ENCODE results near the gene LMF2.
"Not testable (repeated sequence)": the region's sequence is repeated elsewhere in the genome, so short reads cannot be mapped to it uniquely, and the experiment has no call there.

The LMF2 gene

DNA sequence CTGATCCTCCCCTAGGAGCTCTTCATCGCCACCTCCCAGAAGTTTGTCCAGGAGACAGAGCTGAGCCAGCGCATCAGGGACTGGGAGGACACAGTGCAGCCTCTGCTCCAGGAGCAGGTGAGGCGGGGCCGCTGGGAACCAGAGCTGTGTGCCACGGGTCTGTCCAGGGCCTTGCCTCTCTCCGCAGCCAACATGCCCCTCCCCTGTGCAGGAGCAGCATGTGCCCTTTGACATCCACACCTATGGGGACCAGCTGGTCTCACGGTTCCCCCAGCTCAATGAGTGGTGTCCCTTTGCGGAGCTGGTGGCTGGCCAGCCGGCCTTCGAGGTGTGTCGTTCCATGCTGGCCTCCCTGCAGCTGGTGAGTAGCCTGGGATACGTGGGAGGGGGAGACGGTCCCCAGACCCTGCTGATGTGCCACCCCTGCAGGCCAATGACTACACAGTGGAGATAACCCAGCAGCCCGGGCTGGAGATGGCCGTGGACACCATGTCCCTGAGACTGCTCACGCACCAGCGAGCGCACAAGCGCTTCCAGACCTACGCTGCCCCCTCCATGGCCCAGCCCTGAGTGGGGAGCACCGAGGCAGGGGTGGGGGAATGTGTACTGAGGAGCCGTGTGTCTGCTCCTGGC, 15.4 kb upstream of the LMF2 start:
- no peak for DNase-seq

DNA sequence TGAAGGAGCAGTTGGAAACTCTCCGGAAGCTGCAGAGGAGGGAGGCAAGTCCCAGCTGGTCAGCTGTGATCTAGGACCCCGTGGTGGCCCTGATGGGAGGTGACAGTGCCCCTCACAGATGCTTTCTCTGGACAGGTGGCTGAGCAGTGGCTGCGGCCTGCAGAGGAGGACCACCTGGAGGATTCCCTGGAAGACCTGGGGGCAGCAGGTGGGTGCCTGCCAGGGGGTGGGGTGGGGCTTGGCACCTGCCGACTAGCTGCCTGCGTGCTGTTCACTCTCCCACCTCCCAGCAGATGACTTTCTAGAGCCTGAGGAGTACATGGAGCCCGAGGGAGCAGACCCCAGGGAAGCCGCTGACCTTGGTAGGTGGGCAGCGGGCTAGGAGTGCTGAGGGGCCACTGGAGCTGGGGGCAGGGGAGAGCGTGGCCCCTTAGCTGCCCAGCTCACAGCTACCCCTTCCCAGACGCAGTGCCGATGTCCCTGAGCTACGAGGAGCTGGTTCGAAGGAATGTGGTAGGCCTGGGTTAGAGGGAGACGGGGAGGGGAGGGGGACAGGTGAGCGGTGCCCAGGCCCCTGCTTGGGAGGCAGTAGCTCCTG, 14.8 kb upstream of the LMF2 start:
- no peak for DNase-seq

DNA sequence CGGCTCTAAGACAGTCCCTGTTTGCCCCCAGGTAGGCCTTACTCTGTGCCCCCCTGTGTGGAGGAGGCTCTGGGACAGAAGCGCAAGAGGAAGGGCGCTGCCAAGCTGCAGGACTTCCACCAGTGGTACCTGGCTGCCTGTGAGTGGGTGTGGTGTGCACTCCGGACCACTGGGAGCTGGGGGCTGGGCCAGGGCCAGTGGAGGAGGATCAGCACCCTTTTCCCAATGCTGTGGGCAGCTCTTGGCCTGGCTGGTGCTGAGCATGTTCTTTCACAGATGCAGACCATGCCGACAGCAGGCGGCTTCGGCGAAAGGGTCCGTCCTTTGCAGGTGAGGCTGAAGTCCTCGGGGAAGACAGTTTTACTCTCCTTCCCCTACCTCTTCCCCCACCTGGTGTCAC, 14.2 kb upstream of the LMF2 start:
- DNase-seq, result no peak

DNA sequence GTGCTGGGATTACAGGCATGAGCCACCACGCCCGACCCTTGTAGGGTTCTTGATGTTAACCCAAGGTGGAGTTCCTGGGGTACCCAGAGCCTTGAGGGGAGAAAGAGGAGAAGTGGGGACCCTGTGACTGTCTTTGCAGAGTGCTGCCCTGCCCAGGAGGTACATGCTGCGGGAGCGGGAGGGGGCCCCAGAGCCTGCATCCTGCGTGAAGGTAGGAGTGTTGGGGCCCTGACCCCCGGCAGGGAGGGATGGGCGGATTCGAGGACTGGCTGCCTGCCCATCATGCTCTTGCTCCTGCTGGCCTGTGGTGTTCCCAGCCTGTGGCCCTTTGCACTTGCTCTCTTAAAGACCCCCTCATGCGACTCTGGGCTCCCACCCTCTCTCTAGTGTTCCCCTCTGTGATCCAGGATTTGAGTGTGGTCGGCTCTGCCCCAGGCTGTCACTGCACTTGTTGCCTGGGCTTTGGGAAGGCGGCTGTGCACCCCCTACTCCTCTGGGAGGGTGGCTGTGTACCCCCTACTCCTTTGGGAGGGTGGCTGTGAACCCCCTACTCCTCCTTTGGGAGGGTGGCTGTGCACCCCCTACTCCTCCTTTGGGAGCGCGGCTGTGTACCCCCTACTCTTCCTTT, 13.4 kb upstream of the LMF2 start:
- DNase-seq, result no peak

DNA sequence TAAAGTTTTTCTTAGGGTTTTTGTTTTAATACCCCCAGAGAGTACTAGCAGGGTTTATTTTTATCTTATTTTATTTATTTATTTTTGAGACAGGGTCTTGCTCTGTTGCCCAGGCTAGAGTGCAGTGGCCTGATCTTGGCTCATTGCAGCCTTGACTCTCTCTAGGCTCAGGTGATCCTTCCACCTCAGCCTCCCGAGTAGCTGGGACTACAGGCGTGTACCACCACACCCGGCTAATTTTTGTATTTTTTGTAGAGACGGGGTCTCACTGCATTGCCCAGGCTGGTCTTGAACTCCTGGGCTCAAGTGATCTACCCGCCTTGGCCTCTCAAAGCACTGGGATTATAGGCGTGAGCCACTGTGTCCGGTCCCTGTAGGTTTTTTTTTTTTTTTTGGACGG, 12.7 kb upstream of the LMF2 start:
- DNase-seq, result not testable (repeated sequence)

DNA sequence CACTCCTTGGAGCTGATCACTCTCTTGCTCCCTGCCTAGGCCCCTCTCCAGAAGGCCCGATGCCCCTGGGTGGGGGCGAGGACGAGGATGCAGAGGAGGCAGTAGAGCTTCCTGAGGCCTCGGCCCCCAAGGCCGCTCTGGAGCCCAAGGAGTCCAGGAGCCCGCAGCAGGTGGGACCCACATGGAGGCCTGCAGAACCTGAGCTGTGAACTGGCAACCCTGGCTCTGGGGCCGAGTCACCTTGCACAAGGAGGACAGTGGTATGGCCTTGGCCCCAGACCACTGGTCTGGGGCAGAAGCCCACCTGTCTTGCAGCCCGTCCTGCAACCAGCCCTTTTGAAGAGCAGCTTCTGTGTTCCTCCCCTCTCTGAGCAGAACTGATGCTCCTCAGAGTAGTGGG, 11.6 kb upstream of the LMF2 start:
- DNase-seq, result no peak

DNA sequence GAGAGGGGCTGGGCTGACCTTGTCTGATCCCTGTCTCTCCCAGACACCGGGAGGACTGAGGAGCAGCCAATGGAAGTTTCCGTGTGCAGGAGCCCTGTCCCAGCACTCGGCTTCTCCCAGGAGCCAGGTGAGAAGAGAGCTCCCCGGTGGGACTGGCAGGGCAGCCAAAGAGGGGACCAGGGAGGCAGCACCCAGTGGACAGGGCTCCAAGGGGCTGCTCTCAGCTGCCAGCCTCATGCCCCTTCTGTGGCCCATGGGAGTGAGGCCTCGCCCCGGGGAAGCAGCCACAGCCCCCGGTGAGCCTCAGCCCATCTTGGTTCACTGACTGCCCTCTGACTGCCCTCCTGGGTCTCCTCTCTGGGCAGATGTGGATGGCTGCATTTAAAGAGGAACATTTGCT, 11.1 kb upstream of the LMF2 start:
- DNase-seq, result no peak

DNA sequence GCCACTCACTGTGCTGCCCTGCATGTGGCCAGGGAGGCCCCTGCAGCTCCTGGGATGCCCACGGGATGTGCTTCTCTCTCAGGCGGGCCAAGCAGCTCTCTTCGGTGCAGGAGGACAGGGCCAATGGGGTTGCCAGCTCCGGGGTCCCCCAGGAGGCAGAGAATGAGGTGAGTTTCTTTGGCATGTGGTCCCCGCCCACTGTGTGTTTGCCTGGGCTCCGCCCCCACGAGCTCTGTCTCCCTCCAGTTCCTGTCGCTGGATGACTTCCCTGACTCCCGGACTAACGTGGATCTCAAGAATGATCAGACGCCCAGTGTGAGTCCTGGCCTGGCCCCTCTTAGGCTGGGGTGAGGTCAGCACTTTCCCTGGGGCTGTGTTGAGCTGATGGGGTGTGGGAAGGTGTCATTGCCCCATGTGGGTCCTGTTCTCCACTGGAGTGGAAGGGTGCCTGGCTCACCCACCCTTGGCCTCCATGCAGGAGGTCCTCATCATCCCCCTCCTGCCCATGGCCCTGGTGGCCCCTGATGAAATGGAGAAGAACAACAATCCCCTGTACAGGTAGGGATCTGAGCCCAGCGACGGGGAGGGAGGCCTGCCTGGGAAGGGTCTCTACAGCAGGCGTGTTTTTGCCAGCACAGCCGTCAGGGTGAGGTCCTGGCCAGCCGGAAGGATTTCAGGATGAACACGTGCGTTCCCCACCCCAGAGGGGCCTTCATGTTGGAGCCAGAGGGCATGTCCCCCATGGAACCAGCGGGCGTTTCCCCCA, 10.2 kb upstream of the LMF2 start:
- DNase-seq, result no peak

DNA sequence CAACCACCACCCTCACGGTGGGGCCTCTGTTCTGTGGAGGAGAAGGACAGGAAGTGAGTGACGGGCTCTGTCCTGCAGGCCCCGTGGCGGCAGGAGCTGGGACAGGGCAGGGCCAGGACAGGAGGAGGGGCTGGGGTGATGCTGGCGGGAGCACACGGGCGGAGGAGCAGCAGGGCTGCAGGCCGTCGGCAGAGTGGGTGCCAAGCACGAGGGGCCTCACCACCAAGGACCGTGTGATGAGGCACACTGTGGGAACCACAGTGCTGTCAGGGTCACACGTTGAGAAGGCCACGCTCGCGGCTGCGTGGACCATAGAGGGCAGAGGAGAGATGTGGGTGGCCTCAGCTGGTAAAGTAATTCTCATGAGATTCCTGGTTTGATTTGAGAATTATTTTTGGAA, 9.4 kb upstream of the LMF2 start:
- no peak for DNase-seq

DNA sequence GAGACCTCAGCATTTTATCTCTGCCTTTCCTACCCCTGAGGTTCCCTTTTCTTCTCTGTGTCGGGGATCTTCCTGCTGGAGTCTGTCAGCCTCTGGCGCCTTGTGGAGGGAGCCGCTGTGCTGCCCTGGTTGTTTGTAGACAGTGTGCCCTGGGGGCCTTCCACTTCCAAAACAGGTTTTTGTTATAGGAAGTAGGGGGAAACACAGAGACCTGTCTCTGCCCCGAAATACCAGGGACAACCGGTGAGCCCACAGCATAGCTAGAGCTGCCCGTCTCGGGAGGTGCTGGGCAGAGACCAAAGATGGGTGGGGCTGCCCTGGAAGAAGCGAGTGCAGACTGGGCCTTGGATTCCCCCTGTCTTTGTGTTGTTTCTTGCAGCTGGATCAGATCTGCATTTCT, 8.6 kb upstream of the LMF2 start:
- DNase-seq, result no peak

DNA sequence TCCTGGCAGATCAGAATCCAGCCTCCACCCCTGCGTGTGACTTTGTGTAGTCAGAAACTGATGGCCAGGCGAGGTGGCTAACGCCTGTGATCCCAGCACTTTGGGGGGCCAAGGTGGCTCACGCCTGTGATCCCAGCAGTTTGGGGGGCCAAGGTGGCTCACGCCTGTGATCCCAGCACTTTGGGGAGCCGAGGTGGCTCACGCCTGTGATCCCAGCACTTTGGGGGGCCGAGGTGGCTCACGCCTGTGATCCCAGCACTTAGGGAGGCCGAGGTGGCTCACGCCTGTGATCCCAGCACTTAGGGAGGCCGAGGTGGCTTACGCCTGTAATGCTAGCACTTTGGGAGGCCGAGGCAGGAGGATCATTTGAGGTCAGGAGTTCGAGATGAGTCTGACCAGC, 5.7 kb upstream of the LMF2 start:
- DNase-seq, result no peak

DNA sequence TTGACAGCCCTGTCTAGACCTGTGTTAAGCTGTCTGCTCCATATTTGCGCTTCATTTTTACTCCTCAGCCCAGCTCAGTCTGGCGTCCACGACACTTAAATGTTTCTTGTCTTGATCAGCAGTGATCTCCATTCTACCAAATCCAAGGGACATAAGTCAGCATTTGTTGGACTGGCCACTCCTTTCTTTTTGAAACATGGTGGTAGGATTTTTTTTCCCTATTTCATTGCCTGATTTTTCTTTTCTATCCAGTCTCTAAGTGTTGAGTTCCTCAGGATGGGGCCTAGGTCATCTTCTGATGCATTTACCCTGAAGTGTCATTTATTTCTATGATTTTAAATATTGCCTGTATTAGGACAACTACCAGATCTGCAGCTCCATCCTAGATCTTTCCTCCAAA, 1.4 kb upstream of the LMF2 start:
- no peak for DNase-seq

DNA sequence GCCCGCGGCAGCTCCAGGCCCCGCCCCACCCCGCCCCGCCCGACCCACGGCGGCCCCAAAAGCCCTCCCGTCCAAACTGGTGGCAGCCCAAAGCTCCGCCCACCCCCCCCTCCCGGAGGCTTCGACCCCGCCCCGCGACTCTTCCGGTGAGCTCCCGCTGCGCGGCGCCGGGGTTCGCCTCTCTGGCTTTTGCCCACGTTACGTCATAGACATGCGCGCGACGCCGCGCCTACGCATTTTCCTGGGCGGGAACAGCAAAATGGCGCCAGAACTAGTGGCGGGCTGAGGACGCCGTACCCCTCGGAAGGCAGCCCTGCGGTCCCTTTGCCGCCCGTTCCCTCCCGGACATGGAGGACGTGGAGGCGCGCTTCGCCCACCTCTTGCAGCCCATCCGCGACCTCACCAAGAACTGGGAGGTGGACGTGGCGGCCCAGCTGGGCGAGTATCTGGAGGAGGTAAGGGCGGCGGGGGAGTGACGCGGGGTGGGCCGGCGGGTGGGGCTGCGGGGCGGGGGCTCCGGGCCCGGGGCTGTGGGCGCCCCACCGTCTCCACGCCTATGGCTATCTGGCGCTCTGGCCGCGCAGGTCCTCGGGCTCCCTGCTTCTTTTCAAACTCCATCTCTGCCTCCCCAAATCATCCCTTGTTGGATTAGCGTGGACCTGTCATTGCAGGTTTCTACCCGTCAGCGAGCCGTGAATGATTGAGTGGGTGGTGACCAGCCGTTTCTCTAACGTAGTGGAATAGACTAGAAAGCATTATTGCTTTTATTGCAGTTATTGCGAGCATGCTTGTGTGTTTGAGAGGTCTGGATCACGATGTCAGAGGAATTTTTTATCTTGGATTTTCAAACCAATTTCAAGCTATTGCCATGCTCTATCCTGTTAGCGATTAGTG, 736 bp upstream of the LMF2 start, which contains the start of gene NCAPH2:
Gene NCAPH2 (plus strand): TSS at position 234 of the 894 bp plus-strand sequence. CDS start 114 bp downstream, at position 348.
- DNase-seq, result peak; percentile 96

DNA sequence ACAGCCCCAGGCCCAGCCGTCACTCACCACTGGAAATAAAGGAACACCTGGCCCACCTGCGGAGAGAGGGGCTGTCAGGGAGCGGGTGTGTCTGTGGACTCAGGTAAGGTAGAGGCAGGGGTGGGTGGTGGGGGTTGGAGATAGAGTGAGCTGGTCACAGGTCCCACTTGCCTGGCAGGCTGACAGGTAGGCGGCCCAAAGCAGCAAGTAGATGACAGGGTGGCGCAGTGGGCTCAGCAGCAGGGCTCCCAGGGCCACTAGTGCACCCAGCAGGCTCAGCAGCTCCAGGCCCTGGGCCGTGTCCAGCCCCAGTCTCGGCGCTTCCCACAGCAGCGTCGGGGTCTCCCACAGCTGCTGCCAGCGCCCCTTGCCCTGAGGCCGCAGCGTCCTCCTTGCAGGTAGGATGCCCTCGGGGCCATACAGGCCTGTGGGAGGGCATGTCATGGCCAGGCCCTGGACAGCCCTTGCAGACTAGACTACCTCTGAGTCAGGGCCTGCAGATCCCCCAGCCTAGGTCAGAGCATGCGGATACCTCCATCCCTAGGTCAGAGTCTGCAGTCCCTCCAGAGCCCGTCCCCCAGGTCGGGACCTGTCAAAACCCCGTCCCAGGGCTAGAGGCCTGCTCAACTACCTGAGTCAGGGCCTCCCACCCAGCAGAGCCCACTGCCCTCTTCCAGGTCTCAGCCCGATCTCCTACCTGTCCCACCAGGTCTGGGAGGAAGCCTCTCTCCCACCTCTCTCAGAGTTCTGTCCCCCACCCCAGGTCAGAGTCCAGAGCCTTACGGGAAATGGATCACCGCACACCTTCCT, 686 bp downstream of the LMF2 start:
- no peak for DNase-seq

DNA sequence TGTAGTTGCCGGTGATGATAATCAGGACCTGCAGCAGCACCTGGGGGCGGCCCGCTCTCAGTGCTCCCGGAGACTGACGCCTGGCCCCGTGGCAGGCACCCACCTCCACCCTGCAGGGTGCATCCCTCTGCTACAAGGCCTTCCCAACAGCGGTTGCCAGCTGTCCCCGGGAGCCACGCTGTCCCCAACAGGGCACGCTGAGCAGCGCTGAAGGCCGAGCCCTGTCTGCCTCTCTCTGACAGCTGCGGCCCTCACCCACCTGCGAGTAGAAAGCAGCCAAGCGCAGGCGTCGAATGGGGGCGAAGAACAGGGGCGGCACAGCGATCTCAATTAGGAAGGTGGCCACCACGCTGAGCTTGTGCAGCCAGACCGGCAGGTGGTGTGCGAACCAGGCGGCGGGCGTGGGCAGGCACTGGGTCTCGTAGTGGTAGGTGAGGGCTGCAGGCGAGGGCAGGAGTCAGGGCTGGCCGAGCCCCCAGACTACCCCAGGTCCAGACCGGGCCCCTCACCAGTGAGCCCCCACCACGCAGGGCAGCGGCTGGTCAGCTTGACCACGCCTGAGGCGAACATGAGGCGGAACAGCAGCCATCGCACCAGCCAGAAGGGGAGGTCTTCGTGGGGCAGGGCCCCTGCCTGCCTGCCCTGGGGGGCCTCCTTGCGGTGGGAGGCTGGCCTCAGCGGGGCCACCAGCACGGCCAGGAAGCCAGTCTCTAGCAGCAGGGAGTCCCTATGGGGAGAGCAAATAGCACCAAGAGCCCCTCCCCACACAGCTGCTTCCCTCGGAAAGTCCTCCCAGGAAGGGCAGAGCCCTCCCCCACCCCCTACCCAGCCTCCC, 1.5 kb downstream of the LMF2 start:
- DNase-seq, result no peak

DNA sequence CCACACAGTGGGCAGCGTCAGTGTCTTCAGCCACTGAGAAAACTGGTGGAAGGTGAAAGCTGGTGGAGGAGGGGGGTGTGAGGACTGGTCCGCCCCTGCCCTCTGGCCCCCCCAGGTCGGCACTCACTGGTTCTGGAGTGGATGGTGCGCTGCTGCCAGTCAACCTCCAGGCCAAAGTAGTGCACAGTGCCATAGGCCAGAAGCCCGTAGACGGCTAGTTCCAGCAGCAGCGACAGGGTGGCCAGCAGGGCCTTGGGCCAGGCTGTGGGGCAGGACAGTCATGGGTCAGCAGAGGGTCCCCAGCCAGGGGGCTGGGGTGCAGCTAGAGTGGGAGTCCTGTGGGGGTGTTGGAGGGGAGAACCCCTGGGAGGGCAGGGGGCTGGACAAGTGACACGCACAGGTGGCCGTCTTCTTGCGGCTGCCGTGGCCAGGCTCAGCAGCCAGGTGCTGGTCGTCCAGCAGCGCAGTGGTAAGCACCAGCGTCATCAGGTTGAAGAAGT, 2.2 kb downstream of the LMF2 start:
- DNase-seq, result no peak

DNA sequence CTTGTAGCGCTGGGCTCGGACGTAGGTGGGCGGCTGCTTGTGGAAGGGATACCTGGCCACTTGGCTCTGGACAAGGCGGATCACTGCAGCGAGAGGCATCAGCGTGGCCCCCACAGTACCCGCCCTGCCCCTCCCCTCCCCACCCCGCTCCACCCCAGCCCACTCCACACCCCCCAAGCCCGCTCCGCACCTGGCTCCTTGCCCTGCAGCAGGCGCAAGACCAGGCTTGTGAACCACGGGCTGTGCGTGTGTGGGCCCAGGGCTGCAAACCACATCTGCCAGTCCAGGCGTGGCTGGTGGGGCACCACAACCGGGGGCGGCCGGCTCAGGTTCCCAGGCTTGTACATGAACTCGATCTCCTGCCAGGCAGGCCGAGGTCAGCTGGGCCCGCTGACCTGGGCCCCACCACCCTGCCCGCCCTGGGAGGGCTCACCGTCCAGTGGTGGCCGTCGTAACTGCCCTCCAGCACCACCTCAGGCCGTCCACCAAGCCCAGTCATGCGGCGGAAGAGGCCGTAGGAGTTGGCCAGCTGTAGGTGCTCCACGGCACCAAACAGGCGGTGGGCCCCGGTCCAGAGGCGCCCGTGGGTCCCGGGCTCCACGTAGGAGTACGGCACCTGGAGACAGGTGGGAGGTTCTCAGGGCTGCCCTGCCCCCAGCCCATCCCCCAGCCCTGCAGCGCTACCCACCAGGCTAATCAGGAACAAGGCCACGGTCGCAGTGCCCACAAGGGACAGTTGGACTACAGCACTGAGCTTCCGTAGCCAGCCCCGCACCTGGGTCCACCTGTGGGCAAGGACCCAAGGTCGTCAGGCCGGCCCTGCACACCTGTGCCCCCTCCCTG, 2.9 kb downstream of the LMF2 start:
- DNase-seq, result no peak

DNA sequence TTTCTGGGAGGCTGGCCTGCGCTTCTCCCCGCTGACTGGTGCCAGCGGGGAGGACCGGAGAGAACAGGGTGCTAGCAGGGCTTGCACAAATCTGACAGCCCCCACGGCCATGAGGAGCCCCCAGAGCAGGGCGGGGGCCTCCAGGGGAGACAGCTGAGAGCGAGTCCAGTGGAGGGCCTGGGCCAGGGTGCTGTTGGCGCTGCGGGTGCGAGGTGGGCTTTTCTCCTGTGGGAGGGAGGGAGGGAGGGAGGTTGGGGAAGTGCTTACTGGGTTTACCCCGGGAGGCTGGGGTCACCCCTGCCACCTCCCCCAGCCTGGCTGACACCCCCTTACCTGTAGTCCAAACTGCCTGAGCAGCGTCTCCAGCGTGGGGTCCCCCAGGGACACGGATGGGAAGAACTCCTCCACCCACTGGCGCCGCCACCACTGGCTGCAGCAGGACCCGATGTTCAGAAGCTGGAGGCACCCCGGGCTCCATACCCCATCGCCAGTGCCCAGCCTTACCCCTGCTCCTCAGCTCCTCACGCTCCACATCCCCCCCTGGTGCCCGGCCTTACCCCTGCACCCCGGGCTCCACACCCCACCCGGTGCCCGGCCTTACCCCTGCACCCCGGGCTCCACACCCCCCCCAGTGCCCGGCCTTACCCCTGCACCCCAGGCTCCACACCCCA, 3.9 kb downstream of the LMF2 start:
- DNase-seq, result no peak

Data from 8988T (cell line).